Nephron progenitor cell (in vitro differentiated cells): ENCODE measurements around the gene PHF13.
"Not testable (repeated sequence)": the region's sequence is repeated elsewhere in the genome, so short reads cannot be mapped to it uniquely, and the experiment has no call there.

Experiments used
- DNase-seq: peaks from one replicate; pipeline ENCODE4 v3.0.0; 2021
- H3K27ac Mint-ChIP-seq: 2 replicates; pipeline ENCODE4 v1.8.0; 2021; ENCODE audit warnings: mild to moderate bottlenecking, moderate library complexity, mixed read lengths
- H3K27me3 Mint-ChIP-seq: 2 replicates; pipeline ENCODE4 v1.8.0; 2021; ENCODE audit warnings: mild to moderate bottlenecking, low read depth, mixed read lengths; ENCODE audit not compliant: poor library complexity
- H3K36me3 Mint-ChIP-seq: 2 replicates; pipeline ENCODE4 v1.8.0; 2021; ENCODE audit warnings: low read depth, mixed read lengths
- H3K4me1 Mint-ChIP-seq: 2 replicates; pipeline ENCODE4 v1.8.0; 2021; ENCODE audit warnings: mixed read lengths
- H3K4me3 Mint-ChIP-seq: 2 replicates; pipeline ENCODE4 v1.8.0; 2021; ENCODE audit warnings: mild to moderate bottlenecking, moderate library complexity, mixed read lengths
- H3K9me3 Mint-ChIP-seq: 2 replicates; pipeline ENCODE4 v1.8.0; 2021; ENCODE audit warnings: mild to moderate bottlenecking, moderate library complexity, mixed read lengths
- CTCF ChIP-seq: fragments of 200-600 bp; sonication (generic); IDR thresholded peaks from 2 replicates; pipeline ENCODE4 v1.5.0; 2021; ENCODE audit warnings: antibody characterized with exemption

Gene PHF13

GRCh38 chr1:6635161-6635909 is 21.8 kb downstream of the PHF13 start:
- Mint-ChIP-seq H3K36me3 (peaks cover 39% of the 10 kb centered on the region), H3K27me3 (peaks cover 2% of the 10 kb centered on the region), H3K4me3 (no peak overlapping the region), H3K9me3 (no peaks in the 10 kb centered on the region), H3K4me1 (no peaks in the 10 kb centered on the region), H3K27ac (no peak overlapping the region)
- DNase-seq = no peak
- no peak for TF ChIP-seq CTCF

- no peak for TF ChIP-seq CTCF
- Mint-ChIP-seq H3K27me3 (peaks cover 2% of the 10 kb centered on the region), H3K9me3 (no peaks in the 10 kb centered on the region), H3K4me1 (no peaks in the 10 kb centered on the region), H3K27ac (peak overlapping the region; percentile 48), H3K4me3 (no peak overlapping the region), H3K36me3 (peaks cover 46% of the 10 kb centered on the region)
- DNase-seq = no peak
Observed at GRCh38 chr1:6635910-6636760, 22.6 kb downstream of the PHF13 start.

GRCh38 chr1:6636778-6637177 is 23.2 kb downstream of the PHF13 start:
- H3K27me3 Mint-ChIP-seq, H3K9me3 Mint-ChIP-seq, H3K4me3 Mint-ChIP-seq, DNase-seq, H3K4me1 Mint-ChIP-seq: not testable (repeated sequence)
- peaks cover 50% of the 10 kb centered on the region for H3K36me3 Mint-ChIP-seq
- peak overlapping the region; percentile 48 for H3K27ac Mint-ChIP-seq

- peaks cover 8% of the 10 kb centered on the region for H3K4me1 Mint-ChIP-seq
- no peaks in the 10 kb centered on the region for H3K9me3 Mint-ChIP-seq
- peaks cover 2% of the 10 kb centered on the region for H3K27me3 Mint-ChIP-seq
- H3K4me3 Mint-ChIP-seq = no peak overlapping the region
- TF ChIP-seq CTCF = no peak
- DNase-seq = no peak
- peaks cover 58% of the 10 kb centered on the region for H3K36me3 Mint-ChIP-seq
- peak overlapping the region; percentile 64 for H3K27ac Mint-ChIP-seq
Observed at GRCh38 chr1:6637770-6638169, 24.2 kb downstream of the PHF13 start.

GRCh38 chr1:6638226-6638625 is 24.7 kb downstream of the PHF13 start:
- Mint-ChIP-seq H3K4me1 (peaks cover 12% of the 10 kb centered on the region), H3K4me3 (no peak overlapping the region), H3K27ac (no peak overlapping the region), H3K9me3 (no peaks in the 10 kb centered on the region), H3K27me3 (peaks cover 2% of the 10 kb centered on the region), H3K36me3 (peaks cover 58% of the 10 kb centered on the region)
- no peak for DNase-seq
- no peak for TF ChIP-seq CTCF

GRCh38 chr1:6640867-6641266 is 27.3 kb downstream of the PHF13 start:
- not testable (repeated sequence) for DNase-seq, H3K27me3 Mint-ChIP-seq, H3K27ac Mint-ChIP-seq, H3K9me3 Mint-ChIP-seq, H3K4me3 Mint-ChIP-seq
- Mint-ChIP-seq H3K36me3 (peaks cover 64% of the 10 kb centered on the region), H3K4me1 (peaks cover 31% of the 10 kb centered on the region)
